H9 (cell line): Measurements from ENCODE around the gene MYO1D. TPM values are rescaled to one million over a fixed set of nuclear protein-coding genes. Genes with fewer than 3 reads are reported as not detected.

Experiments used
- DNase-seq: peaks from one replicate; pipeline ENCODE4 v3.0.0-alpha.2; 2017
- H2AFZ ChIP-seq: one replicate; pipeline ENCODE4 v1.6.1; 2013; ENCODE audit warnings: mild to moderate bottlenecking, low read length, control low read depth, moderate library complexity
- H2AK5ac ChIP-seq: 2 replicates; pipeline ENCODE4 v1.6.1; 2013; ENCODE audit warnings: low read length, control low read depth, mixed read lengths; ENCODE audit not compliant: insufficient read length
- H2BK120ac ChIP-seq: one replicate; pipeline ENCODE4 v1.6.1; 2013; ENCODE audit warnings: low read depth, mild to moderate bottlenecking, low read length, control low read depth, inconsistent platforms; ENCODE audit not compliant: poor library complexity, severe bottlenecking
- H2BK12ac ChIP-seq: 2 replicates; pipeline ENCODE4 v1.6.1; 2013; ENCODE audit warnings: low read length, control low read depth, mixed read lengths, low read depth; ENCODE audit not compliant: insufficient read length
- H2BK15ac ChIP-seq: 2 replicates; pipeline ENCODE4 v1.6.1; 2013; ENCODE audit warnings: low read depth, low read length, control low read depth
- H2BK20ac ChIP-seq: one replicate; pipeline ENCODE4 v1.6.1; 2013; ENCODE audit warnings: low read depth, mild to moderate bottlenecking, low read length, control low read depth, inconsistent platforms; ENCODE audit not compliant: poor library complexity, severe bottlenecking
- H2BK5ac ChIP-seq: 2 replicates; pipeline ENCODE4 v1.6.1; 2013; ENCODE audit warnings: low read length, control low read depth, mixed read lengths; ENCODE audit not compliant: insufficient read length
- H3K14ac ChIP-seq: 2 replicates; pipeline ENCODE4 v1.6.1; 2013; ENCODE audit warnings: low read length, control low read depth; ENCODE audit not compliant: insufficient read depth
- H3K18ac ChIP-seq: 2 replicates; pipeline ENCODE4 v1.6.1; 2013; ENCODE audit warnings: low read depth, mild to moderate bottlenecking, mixed read lengths, low read length, control low read depth; ENCODE audit not compliant: insufficient read length
- H3K23ac ChIP-seq: 2 replicates; pipeline ENCODE4 v1.6.1; 2013; ENCODE audit warnings: low read length, control low read depth, mixed read lengths, low read depth; ENCODE audit not compliant: insufficient read length
- H3K23me2 ChIP-seq: 2 replicates; pipeline ENCODE4 v1.6.1; 2013; ENCODE audit warnings: low read depth, mild to moderate bottlenecking, mixed read lengths, low read length, control low read depth; ENCODE audit not compliant: insufficient read length, poor library complexity, severe bottlenecking
- H3K27ac ChIP-seq: 2 replicates; pipeline ENCODE4 v1.5.1; 2013; ENCODE audit warnings: low read length, control low read depth, mixed read lengths, low read depth; ENCODE audit not compliant: insufficient read length
- H3K27me3 ChIP-seq: 2 replicates; pipeline ENCODE4 v1.6.1; 2013; ENCODE audit warnings: low read length, control low read depth, inconsistent platforms; ENCODE audit not compliant: insufficient read depth
- H3K4ac ChIP-seq: 2 replicates; pipeline ENCODE4 v1.6.1; 2013; ENCODE audit warnings: low read depth, mild to moderate bottlenecking, control low read depth, inconsistent platforms, low read length, moderate library complexity
- H3K4me1 ChIP-seq: 2 replicates; pipeline ENCODE4 v1.6.1; 2013; ENCODE audit warnings: low read length, control low read depth, inconsistent platforms; ENCODE audit not compliant: insufficient read depth
- H3K4me2 ChIP-seq: 2 replicates; pipeline ENCODE4 v1.6.1; 2013; ENCODE audit warnings: low read length, control low read depth, mixed read lengths; ENCODE audit not compliant: insufficient read length, insufficient read depth
- H3K56ac ChIP-seq: 2 replicates; pipeline ENCODE4 v1.6.1; 2013; ENCODE audit warnings: low read depth, mild to moderate bottlenecking, mixed read lengths, low read length, control low read depth; ENCODE audit not compliant: insufficient read length
- H3K79me1 ChIP-seq: 2 replicates; pipeline ENCODE4 v1.6.1; 2013; ENCODE audit warnings: low read depth, mild to moderate bottlenecking, moderate library complexity, low read length, control low read depth, inconsistent platforms; ENCODE audit not compliant: insufficient read depth, poor library complexity, severe bottlenecking
- H3K79me2 ChIP-seq: 2 replicates; pipeline ENCODE4 v1.6.1; 2013; ENCODE audit warnings: low read length, control low read depth, inconsistent platforms; ENCODE audit not compliant: insufficient read depth
- H3K9ac ChIP-seq: 2 replicates; pipeline ENCODE4 v1.6.1; 2013; ENCODE audit warnings: low read length, control low read depth, mixed read lengths; ENCODE audit not compliant: insufficient read length; ENCODE audit errors: extremely low read depth
- H3K9me3 ChIP-seq: one replicate; pipeline ENCODE4 v1.6.1; 2013; ENCODE audit warnings: low read depth, low read length, inconsistent platforms; ENCODE audit not compliant: control insufficient read depth
- H3T11ph ChIP-seq: one replicate; pipeline ENCODE4 v1.6.1; 2013; ENCODE audit warnings: mild to moderate bottlenecking, low read length, control low read depth, inconsistent platforms
- H4K20me1 ChIP-seq: one replicate; pipeline ENCODE4 v1.6.1; 2013; ENCODE audit not compliant: control insufficient read depth, insufficient read length, insufficient read depth
- H4K5ac ChIP-seq: 2 replicates; pipeline ENCODE4 v1.6.1; 2013; ENCODE audit warnings: low read depth, mild to moderate bottlenecking, mixed read lengths, low read length, control low read depth; ENCODE audit not compliant: insufficient read length
- H4K8ac ChIP-seq: replicated peaks from 2 replicates; pipeline ENCODE4 v1.6.1; 2013; ENCODE audit warnings: low read length, control low read depth, mixed read lengths, low read depth; ENCODE audit not compliant: insufficient read length
- H4K91ac ChIP-seq: 2 replicates; pipeline ENCODE4 v1.6.1; 2013; ENCODE audit warnings: low read depth, mild to moderate bottlenecking, moderate library complexity, mixed read lengths, low read length, control low read depth; ENCODE audit not compliant: insufficient read length
- H3K27ac Mint-ChIP-seq, 3 experiments: 2 replicates in 2 of 3; 3 replicates in 1 of 3; pipeline ENCODE4 v1.8.0; 2020 to 2021; ENCODE audit warnings: mixed read lengths in 3 of 3, mild to moderate bottlenecking in 1 of 3, moderate library complexity in 1 of 3
- H3K27me3 Mint-ChIP-seq: 2 replicates; pipeline ENCODE4 v1.8.0; 2021; ENCODE audit warnings: low read depth, mild to moderate bottlenecking, moderate library complexity, mixed read lengths
- H3K36me3 Mint-ChIP-seq, 3 experiments: 2 replicates in 2 of 3; 3 replicates in 1 of 3; pipeline ENCODE4 v1.8.0; 2020 to 2021; ENCODE audit warnings: low read depth in 3 of 3, mixed read lengths in 3 of 3; ENCODE audit not compliant: insufficient read depth in 1 of 3
- H3K4me1 Mint-ChIP-seq, 2 experiments: 2 replicates each; pipeline ENCODE4 v1.8.0; 2020; ENCODE audit warnings: mixed read lengths in 2 of 2
- H3K4me3 Mint-ChIP-seq, 2 experiments: 2 replicates in 1 of 2; 3 replicates in 1 of 2; pipeline ENCODE4 v1.8.0; 2020 to 2021; ENCODE audit warnings: mild to moderate bottlenecking in 2 of 2, mixed read lengths in 2 of 2, moderate library complexity in 1 of 2
- H3K9me3 Mint-ChIP-seq, 2 experiments: 2 replicates in 1 of 2; 3 replicates in 1 of 2; pipeline ENCODE4 v1.8.0; 2020; ENCODE audit warnings: mild to moderate bottlenecking in 2 of 2, mixed read lengths in 2 of 2, moderate library complexity in 1 of 2
- CTCF ChIP-seq: fragments of 200-600 bp; sonication (generic); conservative IDR thresholded peaks from 3 replicates; pipeline ENCODE4 v1.8.0; 2021; ENCODE audit warnings: antibody characterized with exemption, mild to moderate bottlenecking
- WGBS: extraction: QIAGEN DNeasy Blood & Tissue Kit; methylation state at CpG from one replicate; pipeline ENCODE4 v1.1.7; 2013; ENCODE audit warnings: missing lambda C conversion rate, low lambda C conversion rate, mixed read lengths; ENCODE audit not compliant: insufficient read length; ENCODE audit errors: extremely low coverage; 5-methylcytosine and 5-hydroxymethylcytosine counted together
- total RNA-seq: library from RNA; stranded (reverse); gene quantifications from 2 replicates; pipeline ENCODE4 v1.2.1, GENCODE V29; 2021

MYO1D gene
- total RNA-seq, 1 experiment from 2014 or later = 19.0 TPM

- no peaks in the 10 kb centered on the region for H3K79me2 ChIP-seq
- H3K27ac ChIP-seq = no peak overlapping the region
- no peak overlapping the region for H3K14ac ChIP-seq
- no peak overlapping the region for H2AFZ ChIP-seq
- Mint-ChIP-seq H3K27ac (no peak overlapping the region), H3K36me3 (no peaks in the 10 kb centered on the region; a peak in 3 of 7 replicates), H3K27me3 (no peaks in the 10 kb centered on the region), H3K4me3 (no peak overlapping the region), H3K9me3 (no peaks in the 10 kb centered on the region), H3K4me1 (peaks cover 4 to 7% of the 10 kb centered on the region in 2 experiments; a peak in 2 of 4 replicates)
- no peak overlapping the region for H4K91ac ChIP-seq
- no peak overlapping the region for H2BK120ac ChIP-seq
- no peak overlapping the region for H3K4ac ChIP-seq
- TF ChIP-seq CTCF = no peak
- no peak overlapping the region for H2BK20ac ChIP-seq
- H2AK5ac ChIP-seq = no peak overlapping the region
- no peak overlapping the region for H3K4me2 ChIP-seq
- no peak overlapping the region for H3K9ac ChIP-seq
- no CpG with 5 or more reads among the region's 4 CpGs for WGBS
- H2BK15ac ChIP-seq = no peak overlapping the region
- H4K5ac ChIP-seq = no peak overlapping the region
- no peak overlapping the region for H3K23ac ChIP-seq
- H2BK12ac ChIP-seq = no peak overlapping the region
- no peaks in the 10 kb centered on the region for H4K20me1 ChIP-seq
- H4K8ac ChIP-seq = no peak overlapping the region
- no peaks in the 10 kb centered on the region for H3K9me3 ChIP-seq
- no peak overlapping the region for H3K18ac ChIP-seq
- no peak for DNase-seq
- no peak overlapping the region for H3K56ac ChIP-seq
- no peaks in the 10 kb centered on the region for H3K79me1 ChIP-seq
- no peaks in the 10 kb centered on the region for H3K27me3 ChIP-seq
- no peaks in the 10 kb centered on the region; the same call in 1 of the 2 replicates for H3K4me1 ChIP-seq
- no peaks in the 10 kb centered on the region for H3K23me2 ChIP-seq
- H2BK5ac ChIP-seq = no peak overlapping the region
- H3T11ph ChIP-seq = no peak overlapping the region
Measured at GRCh38 chr17:32793841-32794240, 83.1 kb downstream of the MYO1D start.
